ENCODE measurements around the gene TMEM248. TPM values are rescaled to one million over a fixed set of nuclear protein-coding genes. Genes with fewer than 3 reads are reported as not detected.

The TMEM248 gene
- total and polyA plus RNA-seq, 2 of the 8 experiments (the other 6 are each of a cell fraction or from before 2014, with no cell fraction given): 63.6 to 126 TPM

GRCh38 chr7:66902844-66903180 lies 18.2 kb upstream of the TMEM248 start (continued):
- TF ChIP-seq MAFK (IDR thresholded peaks at IDR 0.05; ENCODE audit: low read depth, low read length) (no peak), HDAC6 (IDR thresholded peaks at IDR 0.05; ENCODE audit: low read depth, low read length) (no peak), YY1 (IDR thresholded peaks at IDR 0.05; ENCODE audit: low read depth, low read length) (no peak), TCF12 (IDR thresholded peaks at IDR 0.05; ENCODE audit: low read depth, low read length) (no peak)

Data from H1 (cell line).